ENCODE measurements around the gene UBA3.

UBA3 gene

DNA sequence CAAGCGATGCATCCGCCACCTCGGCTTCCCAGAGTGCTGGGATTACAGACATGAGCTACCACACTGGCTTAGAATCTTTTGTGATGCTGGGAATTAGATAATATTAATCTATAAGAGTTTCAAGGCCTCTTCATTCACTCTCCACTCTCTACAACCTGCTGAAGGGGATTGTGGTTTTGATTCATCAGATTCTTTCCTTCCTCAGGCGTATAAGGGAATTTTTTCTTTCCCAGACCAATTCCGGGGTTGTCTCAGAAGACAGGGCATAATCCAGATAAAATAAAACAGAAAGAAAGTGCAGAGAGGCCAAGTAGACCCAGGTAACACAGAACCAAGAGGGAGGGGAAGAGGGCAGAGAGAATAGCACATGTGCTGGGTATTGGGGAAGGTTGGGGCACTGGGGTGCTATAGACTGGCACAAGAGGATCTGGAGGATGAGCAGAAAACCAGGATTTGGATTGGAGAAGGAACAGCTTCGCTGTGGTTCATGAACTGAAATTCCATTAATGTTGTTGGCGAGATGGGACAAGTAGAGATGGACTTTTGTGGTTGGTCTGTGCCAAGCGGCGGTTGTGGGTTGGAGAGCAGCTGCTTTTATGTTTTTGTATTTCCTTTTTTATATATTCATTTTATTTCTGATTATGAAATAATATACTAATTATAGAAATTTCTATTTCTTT, 17.4 kb upstream of the UBA3 start:
- H3K79me2 ChIP-seq (ENCODE audit: insufficient read depth, low read length), result peaks cover 40% of the 10 kb centered on the region
- H3K36me3 ChIP-seq (ENCODE audit: low read length), result no peaks in the 10 kb centered on the region
- no peaks in the 10 kb centered on the region for H4K20me1 ChIP-seq (ENCODE audit: low read depth, low read length)
- no peaks in the 10 kb centered on the region for H3F3A ChIP-seq (ENCODE audit: insufficient read depth)
- H3K27ac ChIP-seq (ENCODE audit: low read depth, low read length), result no peak overlapping the region
- H3K4me2 ChIP-seq (ENCODE audit: low read depth, low read length, poor library complexity, severe bottlenecking), result no peak overlapping the region
- no peak overlapping the region for H3K9ac ChIP-seq (ENCODE audit: low read length)
- no peak overlapping the region for H2AFZ ChIP-seq (ENCODE audit: low read depth, low read length, severe bottlenecking)
- no peaks in the 10 kb centered on the region for H3K9me3 ChIP-seq (ENCODE audit: insufficient read depth, low read length)
- TF ChIP-seq EZH2phosphoT487 (conservative IDR thresholded peaks at IDR 0.05; ENCODE audit: low read length), result no peak
- TF ChIP-seq, protein P1, sequence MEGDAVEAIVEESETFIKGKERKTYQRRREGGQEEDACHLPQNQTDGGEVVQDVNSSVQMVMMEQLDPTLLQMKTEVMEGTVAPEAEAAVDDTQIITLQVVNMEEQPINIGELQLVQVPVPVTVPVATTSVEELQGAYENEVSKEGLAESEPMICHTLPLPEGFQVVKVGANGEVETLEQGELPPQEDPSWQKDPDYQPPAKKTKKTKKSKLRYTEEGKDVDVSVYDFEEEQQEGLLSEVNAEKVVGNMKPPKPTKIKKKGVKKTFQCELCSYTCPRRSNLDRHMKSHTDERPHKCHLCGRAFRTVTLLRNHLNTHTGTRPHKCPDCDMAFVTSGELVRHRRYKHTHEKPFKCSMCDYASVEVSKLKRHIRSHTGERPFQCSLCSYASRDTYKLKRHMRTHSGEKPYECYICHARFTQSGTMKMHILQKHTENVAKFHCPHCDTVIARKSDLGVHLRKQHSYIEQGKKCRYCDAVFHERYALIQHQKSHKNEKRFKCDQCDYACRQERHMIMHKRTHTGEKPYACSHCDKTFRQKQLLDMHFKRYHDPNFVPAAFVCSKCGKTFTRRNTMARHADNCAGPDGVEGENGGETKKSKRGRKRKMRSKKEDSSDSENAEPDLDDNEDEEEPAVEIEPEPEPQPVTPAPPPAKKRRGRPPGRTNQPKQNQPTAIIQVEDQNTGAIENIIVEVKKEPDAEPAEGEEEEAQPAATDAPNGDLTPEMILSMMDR (IDR thresholded peaks at IDR 0.05; ENCODE audit: insufficient read depth, low read length, poor library complexity, severe bottlenecking), result no peak
- no peaks in the 10 kb centered on the region for H3K27me3 ChIP-seq (ENCODE audit: low read length)
- no peak overlapping the region for H3K4me3 ChIP-seq (ENCODE audit: insufficient read depth, low read length, poor library complexity, severe bottlenecking)
- H3K9me2 ChIP-seq (replicated peaks; ENCODE audit: insufficient read depth, low read length), result no peaks in the 10 kb centered on the region

DNA sequence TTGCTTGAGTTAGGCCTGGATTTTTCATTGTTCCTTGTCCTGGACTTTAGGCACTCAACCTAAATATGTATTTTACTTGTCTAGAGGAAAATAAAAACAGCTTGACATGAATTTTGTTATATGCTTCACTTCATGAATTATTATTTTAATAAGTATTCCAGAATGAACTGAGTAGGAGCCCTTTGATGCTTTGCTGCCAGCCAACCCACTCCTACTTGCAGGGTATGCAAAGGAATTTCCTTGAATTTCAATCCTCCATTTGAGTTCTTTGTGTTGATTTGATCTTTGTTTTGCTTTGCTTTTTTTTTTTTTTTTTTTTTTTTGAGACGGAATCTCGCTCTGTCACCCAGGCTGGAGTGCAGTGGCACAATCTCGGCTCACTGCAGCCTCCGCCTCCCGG, 16.1 kb upstream of the UBA3 start:
- no peak overlapping the region for H3K4me2 ChIP-seq (ENCODE audit: low read depth, low read length, poor library complexity, severe bottlenecking)
- H2AFZ ChIP-seq (ENCODE audit: low read depth, low read length, severe bottlenecking), result no peak overlapping the region
- no peaks in the 10 kb centered on the region for H3K27me3 ChIP-seq (ENCODE audit: low read length)
- H3K27ac ChIP-seq (ENCODE audit: low read depth, low read length), result no peak overlapping the region
- H3K9me2 ChIP-seq (replicated peaks; ENCODE audit: insufficient read depth, low read length), result no peaks in the 10 kb centered on the region
- H3K4me3 ChIP-seq (ENCODE audit: insufficient read depth, low read length, poor library complexity, severe bottlenecking), result no peak overlapping the region
- TF ChIP-seq, protein P1 (IDR thresholded peaks at IDR 0.05; ENCODE audit: insufficient read depth, low read length, poor library complexity, severe bottlenecking), result no peak
- TF ChIP-seq EZH2phosphoT487 (conservative IDR thresholded peaks at IDR 0.05; ENCODE audit: low read length), result no peak
- H3K9ac ChIP-seq (ENCODE audit: low read length), result no peak overlapping the region
- no peaks in the 10 kb centered on the region for H4K20me1 ChIP-seq (ENCODE audit: low read depth, low read length)
- 0 out of 2 replicates have a peak, but pooled peaks cover 4% of the 10 kb centered on the region for H3F3A ChIP-seq (ENCODE audit: insufficient read depth)
- H3K79me2 ChIP-seq (ENCODE audit: insufficient read depth, low read length), result peaks cover 44% of the 10 kb centered on the region
- H3K36me3 ChIP-seq (ENCODE audit: low read length), result no peaks in the 10 kb centered on the region
- no peaks in the 10 kb centered on the region for H3K9me3 ChIP-seq (ENCODE audit: insufficient read depth, low read length)

DNA sequence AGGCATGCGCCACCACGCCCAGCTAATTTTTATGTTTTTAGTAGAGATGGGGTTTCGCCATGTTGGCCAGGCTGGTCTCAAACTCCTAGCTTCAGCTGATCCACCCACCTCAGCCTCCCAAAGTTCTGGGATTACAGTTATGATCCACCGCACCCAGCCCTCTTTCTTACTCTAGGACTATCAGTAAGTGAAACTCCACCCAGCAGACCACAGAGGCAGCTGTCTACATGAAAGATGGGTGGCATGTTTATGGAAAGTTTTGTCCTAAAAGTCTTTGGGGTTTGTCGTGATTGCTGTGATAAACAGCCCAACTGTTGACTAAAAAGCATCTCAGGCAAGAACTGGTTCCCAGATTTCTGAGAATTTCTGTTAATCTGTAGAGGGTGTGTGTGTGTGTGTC, 15.5 kb upstream of the UBA3 start:
- no peaks in the 10 kb centered on the region for H3K36me3 ChIP-seq (ENCODE audit: low read length)
- H3K9me2 ChIP-seq (replicated peaks; ENCODE audit: insufficient read depth, low read length), result no peaks in the 10 kb centered on the region
- TF ChIP-seq EZH2phosphoT487 (conservative IDR thresholded peaks at IDR 0.05; ENCODE audit: low read length), result no peak
- TF ChIP-seq, protein P1 (IDR thresholded peaks at IDR 0.05; ENCODE audit: insufficient read depth, low read length, poor library complexity, severe bottlenecking), result no peak
- H3K27me3 ChIP-seq (ENCODE audit: low read length), result no peaks in the 10 kb centered on the region
- peaks cover 50% of the 10 kb centered on the region for H3K79me2 ChIP-seq (ENCODE audit: insufficient read depth, low read length)
- 0 out of 2 replicates have a peak, but pooled peaks cover 4% of the 10 kb centered on the region for H3F3A ChIP-seq (ENCODE audit: insufficient read depth)
- H4K20me1 ChIP-seq (ENCODE audit: low read depth, low read length), result no peaks in the 10 kb centered on the region
- no peak overlapping the region for H2AFZ ChIP-seq (ENCODE audit: low read depth, low read length, severe bottlenecking)
- no peak overlapping the region for H3K4me3 ChIP-seq (ENCODE audit: insufficient read depth, low read length, poor library complexity, severe bottlenecking)
- H3K27ac ChIP-seq (ENCODE audit: low read depth, low read length), result no peak overlapping the region
- H3K9ac ChIP-seq (ENCODE audit: low read length), result no peak overlapping the region
- no peak overlapping the region for H3K4me2 ChIP-seq (ENCODE audit: low read depth, low read length, poor library complexity, severe bottlenecking)
- no peaks in the 10 kb centered on the region for H3K9me3 ChIP-seq (ENCODE audit: insufficient read depth, low read length)

Data from SU-DHL-6 (cell line).